HG03565 (cell line): ENCODE data around the gene NUDT8.

ENCODE experiments used
- ATAC-seq: cut with Tn5 transposase; IDR thresholded peaks from one replicate; pipeline ENCODE4 v1.9.1; 2021; ENCODE audit warnings: mild to moderate bottlenecking, moderate library complexity; ENCODE audit not compliant: unreplicated experiment

Gene NUDT8, protein sequence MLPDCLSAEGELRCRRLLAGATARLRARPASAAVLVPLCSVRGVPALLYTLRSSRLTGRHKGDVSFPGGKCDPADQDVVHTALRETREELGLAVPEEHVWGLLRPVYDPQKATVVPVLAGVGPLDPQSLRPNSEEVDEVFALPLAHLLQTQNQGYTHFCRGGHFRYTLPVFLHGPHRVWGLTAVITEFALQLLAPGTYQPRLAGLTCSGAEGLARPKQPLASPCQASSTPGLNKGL

DNA sequence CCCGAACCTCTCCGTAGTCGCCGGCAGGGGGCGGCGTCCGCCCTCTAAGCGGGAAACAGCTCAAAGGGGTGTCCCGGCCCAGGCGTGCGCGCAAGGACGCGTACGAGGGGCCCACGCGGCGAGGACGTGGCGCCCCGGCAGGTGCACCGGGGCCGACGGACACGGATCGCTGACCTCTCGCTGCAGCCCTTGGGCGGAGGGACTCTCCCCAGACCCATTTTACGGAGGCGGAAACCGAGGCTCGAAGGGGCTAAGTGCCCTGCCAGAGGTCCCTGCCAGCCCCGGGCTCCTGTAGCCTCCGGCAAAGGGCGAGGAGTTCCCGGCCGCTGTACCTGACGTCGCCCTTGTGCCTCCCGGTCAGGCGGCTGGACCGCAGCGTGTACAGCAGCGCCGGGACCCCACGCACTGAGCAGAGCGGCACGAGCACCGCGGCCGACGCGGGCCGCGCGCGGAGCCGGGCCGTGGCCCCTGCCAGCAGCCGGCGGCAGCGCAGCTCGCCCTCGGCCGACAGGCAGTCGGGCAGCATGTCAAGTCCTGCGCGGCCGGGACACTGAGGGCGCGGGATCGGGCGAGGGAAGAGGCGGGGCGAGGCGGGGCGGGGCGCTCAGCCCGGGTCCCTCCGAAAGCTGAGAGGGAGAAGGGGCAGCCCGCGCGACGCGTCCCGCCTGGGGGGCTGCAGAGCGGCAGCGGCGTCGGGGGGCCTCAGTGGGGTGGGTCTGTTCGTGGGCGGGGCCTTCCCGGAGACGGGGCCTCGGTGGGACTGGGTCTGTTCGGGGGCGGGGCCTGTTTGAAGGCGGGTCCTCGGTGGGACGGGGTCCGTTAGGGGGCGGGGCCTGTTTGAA lies at the start of gene NUDT8:
NUDT8 (minus strand) TSS at position 552 of the 842 bp plus-strand sequence; CDS start at position 526, 26 bp downstream.
- ATAC-seq, result peak; percentile 50

- no peak for ATAC-seq
Observed at GRCh38 chr11:67675058-67675747, 45.5 kb upstream of the NUDT8 start.

- no peak for ATAC-seq
Observed at GRCh38 chr11:67674442-67674871, 44.7 kb upstream of the NUDT8 start, which contains the start of gene ALDH3B2. TSS of gene ALDH3B2 (minus strand) at chr11:67674623. CDS start at chr11:67666935, 7,688 bp downstream.

DNA sequence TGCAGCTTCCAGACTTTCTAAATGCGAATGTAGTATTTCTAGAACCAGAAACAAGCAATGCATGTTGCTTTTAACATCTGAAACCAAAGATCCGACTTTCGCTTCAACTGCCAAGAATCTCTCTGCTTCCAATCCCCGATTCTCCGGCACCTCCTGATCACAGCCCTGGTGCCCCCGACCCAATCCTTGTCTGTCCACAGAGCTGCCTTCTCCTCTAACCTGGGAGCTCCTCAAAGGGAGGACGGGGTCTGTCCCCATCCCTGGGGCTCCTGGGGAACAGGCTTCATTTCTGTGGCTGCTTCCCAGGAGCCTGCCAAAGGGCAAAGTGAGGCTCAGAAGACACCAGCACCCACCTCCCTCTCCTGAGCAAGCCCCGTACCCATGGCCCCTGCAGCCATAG lies 44.2 kb upstream of the NUDT8 start:
- no peak for ATAC-seq

GRCh38 chr11:67673358-67673757 lies 43.6 kb upstream of the NUDT8 start:
- ATAC-seq, result no peak

DNA sequence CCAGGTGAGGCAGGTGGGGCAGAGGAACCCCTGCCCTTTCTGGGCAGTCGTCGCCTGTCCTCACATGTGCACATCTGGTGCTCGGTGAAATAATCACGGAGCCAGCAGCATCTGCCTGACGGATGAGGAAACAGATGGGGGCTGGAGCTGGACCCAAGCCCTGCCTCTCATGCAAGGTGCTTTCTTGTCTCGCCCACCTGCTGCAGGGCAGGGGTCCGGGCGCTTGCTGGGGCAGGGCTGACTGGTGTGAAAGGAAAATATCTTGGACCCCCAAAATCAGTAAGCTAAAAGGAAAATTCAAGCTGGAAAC lies 41.4 kb upstream of the NUDT8 start:
- ATAC-seq, result no peak

DNA sequence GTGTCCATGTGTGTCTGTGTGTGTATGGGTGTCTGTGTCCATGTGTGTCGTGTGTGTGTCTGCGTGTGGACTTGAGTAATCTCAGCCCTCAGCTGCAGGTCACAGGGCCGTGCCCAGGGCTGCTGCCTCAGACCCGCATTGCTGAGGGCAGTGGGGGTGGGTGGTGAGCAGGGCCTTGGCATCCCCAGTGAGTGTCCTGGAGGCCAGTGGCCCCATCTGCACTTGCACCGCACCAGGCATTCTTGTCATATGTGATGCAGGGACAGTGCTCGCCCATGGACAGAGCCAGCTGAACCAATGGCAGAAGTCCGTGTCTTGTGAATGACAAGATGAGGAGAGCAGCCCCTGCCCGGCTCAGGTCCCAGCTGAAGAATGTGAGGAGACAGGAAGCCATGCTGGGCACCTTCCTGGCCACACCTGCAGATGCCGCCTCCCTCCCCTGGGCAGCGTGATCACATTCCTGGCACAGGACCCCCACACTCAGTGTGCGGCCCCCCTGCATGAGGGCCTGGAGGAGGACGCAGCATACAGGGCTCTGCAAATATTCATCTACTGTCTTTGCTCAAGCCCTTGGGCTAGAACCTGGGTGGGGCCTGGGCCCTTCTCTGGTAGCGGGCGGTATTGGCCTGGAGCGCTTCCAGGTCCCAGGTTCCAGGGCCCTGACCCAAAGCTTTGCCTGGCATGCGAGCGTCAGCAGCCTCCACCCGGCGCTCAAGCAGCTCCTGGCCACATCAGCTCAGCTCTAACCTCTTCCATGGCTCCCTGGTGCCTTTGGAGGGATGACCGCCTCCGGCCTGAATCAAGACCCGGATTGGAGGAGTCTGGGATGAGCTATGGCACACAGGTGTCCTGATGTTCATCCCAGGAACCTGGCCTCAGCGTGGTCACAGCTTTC lies 40.8 kb upstream of the NUDT8 start:
- ATAC-seq, result no peak

- ATAC-seq, result no peak
Observed at GRCh38 chr11:67668192-67668551, 38.4 kb upstream of the NUDT8 start.

DNA sequence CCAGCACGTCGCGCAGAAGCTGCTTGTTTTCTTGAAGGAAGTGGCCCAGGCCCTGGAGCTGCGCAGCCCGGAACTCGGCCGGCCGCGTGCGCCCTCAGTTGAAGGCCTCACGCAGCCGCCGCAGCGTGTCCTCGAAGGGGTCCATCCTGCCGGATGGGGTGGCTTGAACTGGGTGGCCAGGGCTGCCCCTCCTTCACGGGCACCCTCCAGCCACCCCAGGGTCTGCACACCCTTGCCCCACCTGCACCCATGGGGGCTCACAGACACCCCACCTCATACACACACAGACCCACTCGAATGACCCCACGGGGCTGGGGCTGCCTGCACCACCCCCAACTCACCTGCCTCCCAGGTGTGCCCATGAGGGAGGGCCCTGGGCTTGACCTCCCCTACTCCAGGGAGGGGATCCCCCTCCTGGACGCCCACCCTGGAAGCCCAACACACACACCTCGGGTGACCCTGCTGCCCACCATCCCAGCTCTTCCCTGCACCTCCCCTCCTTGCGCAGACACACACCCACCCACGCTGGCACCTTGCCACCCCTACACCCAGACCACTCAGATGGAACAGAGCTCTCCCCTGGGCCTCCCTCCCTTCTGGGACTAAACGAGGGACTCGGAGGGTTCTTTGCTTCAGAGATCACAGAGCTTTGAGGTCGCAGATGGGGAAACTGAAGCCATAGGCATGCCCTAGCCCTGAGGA lies 37.9 kb upstream of the NUDT8 start:
- no peak for ATAC-seq

DNA sequence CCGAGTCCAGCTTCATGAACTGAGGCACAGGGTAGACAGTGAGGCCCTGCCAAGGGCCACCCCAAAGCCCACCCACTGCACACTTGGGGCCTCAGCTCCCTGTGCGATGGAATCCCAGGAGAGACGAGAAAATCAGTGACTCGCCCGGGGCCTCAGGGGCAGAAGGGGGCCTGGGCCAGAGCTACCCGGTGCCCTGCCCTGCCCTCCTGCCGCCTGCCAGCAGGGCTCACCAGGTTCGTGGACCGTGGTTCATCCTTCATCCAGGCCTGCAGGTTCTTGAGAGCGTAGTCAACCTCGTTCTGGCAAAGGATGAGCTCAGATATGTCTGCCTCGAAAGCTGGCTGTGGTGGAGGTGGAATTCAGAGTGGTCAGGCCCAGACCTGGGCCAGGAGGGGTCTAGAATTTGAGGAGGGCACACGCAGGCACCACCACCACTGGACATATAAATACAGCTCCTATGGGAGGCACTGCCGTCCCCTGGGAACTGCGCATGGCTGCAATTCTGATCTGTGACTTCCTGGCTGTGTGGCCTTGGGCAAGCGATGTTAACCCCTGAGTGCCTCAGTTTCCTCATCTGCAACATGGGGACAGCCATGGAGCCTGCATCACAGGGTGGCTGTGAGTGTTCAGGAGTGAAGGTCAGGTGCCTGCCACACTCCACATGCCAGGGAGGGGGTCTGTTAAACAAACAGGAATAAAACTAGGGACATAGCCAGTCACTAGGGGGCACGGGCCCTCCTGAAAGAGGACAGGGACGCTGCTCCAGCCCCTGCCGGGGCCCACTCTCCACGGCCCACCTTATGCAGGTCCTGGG lies 37.1 kb upstream of the NUDT8 start:
- ATAC-seq, result no peak

DNA sequence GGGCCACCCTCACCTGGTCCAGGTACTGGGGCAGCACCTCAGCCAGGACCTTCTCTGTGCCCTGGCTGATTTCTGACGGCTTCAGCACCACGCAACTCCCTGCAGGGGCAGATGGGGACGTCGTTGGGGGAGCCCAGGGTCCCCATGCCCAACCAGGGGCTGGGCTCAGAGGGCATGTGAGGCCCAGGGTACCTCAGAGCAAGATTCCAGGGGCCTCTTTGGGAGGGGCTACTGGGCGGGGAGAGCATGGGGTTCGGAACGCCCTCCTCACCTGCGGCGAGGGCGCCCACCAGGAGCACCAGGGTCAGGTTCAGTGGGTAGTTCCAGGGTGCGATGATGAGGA lies 36.5 kb upstream of the NUDT8 start:
- no peak for ATAC-seq

DNA sequence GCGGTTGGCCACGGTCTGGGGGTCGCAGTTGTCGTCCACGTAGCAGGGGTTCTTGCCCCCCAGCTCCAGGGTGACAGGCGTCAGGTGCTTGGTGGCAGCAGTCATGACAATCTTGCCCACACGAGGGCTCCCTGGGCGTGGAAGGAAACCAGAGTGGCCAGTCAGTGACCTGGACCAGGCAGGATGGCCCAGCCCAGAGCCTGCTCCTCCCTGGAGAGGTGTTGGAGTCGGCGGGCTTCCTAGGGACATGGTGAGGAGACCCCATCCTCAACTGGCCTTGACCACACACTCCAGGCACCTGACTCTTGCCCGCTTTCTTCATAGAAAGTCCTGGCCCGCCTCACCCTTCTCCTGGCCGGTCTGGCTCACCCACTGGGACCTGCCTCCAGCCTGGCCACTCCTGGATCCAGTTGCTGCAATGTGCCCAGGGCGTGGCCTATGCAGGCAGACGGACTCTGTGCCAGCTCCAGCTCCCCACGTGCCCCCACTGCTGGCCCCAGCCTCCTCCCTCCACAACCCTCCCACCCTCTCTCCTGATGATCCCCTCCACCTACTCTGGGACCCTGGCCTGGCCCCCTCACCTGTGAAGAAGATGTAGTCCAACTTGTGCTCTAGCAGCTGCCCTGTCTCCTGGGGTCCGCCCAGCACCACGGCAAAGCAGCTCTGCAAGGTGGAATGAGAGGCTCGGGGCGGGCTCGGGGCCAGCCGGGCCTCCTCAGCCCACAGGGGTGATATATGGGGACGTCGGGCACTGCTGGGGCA lies 36.0 kb upstream of the NUDT8 start:
- no peak for ATAC-seq

DNA sequence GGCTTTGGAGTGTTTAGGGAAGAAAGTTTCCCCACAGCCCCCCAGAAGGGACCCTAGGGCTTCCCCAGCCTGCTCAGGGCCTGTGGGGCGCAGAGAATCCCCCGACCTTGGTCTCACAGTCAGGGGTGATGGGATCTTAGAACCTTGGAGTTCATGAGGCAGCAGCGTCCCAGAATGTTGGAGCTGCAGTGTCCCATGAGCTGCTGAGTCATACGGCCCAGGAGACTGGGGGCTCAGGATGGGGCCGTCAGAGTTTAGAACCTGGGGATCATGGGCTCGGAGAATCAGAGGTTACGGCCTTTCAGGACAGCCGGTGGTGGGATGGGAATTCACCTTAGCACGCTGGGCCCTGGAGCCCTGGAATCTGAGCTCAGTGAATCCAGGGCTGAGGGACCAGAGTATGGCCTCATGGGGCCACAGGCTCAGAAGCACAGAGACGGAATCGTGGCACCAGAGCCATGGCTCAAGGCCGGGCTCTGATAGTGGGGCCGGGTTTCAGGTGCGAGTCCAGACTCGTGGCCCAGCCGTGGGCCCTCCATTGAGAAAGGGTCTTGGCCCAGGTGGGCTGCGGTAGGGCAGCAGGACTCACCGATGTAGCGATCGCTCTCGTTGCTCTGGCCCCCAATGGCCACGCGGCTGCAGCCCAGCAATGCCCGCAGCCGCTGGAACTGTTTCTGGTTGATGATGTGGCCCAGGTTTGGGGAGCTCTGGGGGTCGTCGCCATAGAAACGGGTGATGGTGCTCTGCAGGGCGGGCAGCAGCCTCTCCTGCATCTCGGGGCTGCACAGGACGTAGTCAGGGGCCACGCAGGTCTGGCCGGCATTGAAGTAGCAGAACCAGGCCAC lies 35.2 kb upstream of the NUDT8 start:
- no peak for ATAC-seq

DNA sequence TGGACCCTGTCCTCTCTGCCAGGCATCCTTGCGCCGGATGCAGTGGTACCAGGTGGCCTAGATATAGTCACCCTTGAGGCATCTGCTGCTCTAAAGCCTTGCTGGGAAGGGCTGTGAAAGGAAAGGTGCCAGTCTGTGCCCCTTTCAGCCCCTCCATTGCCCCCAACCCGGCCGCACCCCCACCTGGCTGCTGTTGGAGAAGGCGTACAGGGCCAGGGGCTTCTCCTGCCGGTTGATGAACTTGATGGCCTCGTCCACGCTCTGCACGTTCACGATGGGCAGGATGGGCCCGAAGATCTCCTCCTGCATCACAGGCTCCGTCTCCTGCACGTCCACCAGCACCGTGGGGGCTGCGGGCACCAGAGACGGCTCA lies 34.5 kb upstream of the NUDT8 start:
- no peak for ATAC-seq

DNA sequence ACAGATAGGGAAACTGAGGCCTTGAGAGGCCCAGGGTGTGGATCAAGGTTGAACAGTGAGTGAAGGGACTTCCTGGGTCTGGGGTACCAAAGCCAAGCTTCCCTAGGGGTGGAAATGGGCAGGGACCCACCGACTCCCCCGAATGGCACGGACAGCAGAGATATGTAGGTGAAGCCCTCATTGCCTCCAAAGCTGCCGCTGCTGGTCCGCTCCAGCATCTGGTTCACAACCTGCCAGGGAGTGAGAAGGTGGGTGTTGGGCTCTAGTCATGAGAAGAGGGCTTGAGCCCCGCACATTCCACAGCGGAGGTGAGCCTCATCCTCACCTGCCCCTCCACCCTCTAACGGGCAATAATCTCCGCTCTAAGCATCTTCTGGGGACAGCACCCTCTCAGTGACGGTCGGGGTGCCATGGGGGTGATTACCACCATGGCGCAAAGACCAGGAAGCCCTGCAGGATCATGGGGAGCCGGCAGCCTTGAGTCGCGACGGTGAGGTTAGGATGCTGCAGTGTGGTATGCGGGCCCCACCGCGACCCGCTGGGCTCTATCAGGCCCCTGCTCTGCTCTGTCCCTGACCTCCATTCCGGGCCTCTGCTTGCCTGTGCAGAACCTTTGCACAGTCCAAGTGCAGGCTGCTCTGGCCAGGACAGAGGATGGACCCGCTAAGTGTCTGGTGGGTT lies 33.9 kb upstream of the NUDT8 start:
- no peak for ATAC-seq

GRCh38 chr11:67662835-67663531 lies 33.2 kb upstream of the NUDT8 start:
- no peak for ATAC-seq
